Loucy (cell line): Measurements from ENCODE around the gene PTGDR.

Experiments
- CTCF ChIP-seq: fragments of 200-600 bp; sonication (generic); conservative IDR thresholded peaks from 2 replicates; pipeline ENCODE4 v1.5.1; 2014; ENCODE audit warnings: mild to moderate bottlenecking, antibody characterized with exemption, low read length
- EZH2phosphoT487 ChIP-seq: fragments of 200-600 bp; IDR thresholded peaks from 2 replicates; pipeline ENCODE4 v1.6.1; 2018; ENCODE audit warnings: antibody characterized with exemption, mild to moderate bottlenecking, moderate library complexity, borderline replicate concordance

- TF ChIP-seq CTCF (no peak), EZH2phosphoT487 (no peak)
Measured at GRCh38 chr14:52258783-52259182, 8.7 kb upstream of the PTGDR start.
